ENCODE measurements around the gene SSPN. TPM values are rescaled to one million over a fixed set of nuclear protein-coding genes. Genes with fewer than 3 reads are reported as not detected.

The SSPN gene
- total and polyA plus RNA-seq, 8 donors = 1.8 to 52.4 (median 11.1) TPM

DNA sequence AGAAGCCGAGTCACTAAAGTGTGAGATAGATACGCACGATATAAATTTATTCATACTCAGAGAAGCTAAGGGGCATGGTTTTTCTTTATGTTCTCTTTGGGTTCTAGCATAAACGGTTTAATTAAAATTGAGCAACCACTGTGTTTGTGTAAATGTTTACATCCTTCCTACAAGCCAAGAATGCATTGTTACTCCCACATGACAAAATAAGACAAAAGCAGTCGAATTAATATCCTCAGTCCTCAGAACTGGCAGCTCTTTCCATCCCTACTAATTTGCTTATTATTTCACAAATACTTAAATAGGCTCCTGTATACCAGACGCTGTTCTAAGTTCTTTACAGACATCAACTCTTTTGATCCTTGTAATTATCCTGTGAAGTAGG is 32.0 kb downstream of the SSPN start:
- H3K4me3 ChIP-seq = peak overlapping the region in 3 of 4 donors; percentile 43 to 45 (median 43)
- H3K27me3 ChIP-seq = peaks cover 0 to 13% (median 11%) of the 10 kb centered on the region in 3 donors
- intact Hi-C loops (cut with DNase I; ENCODE audit: low total_unique reads) = no loop called here
- no peaks in the 10 kb centered on the region for H3K9me3 ChIP-seq
- no peak for DNase-seq
- peak overlapping the region in 1 of 5 donors; percentile 65 for H3K27ac ChIP-seq
- peaks cover 0 to 22% (median 11%) of the 10 kb centered on the region in 4 donors for H3K4me1 ChIP-seq
- no peak for TF ChIP-seq POLR2A (IDR thresholded peaks at IDR 0.05)
- TF ChIP-seq POLR2AphosphoS5 (IDR thresholded peaks at IDR 0.05) = no peak
- no peak for TF ChIP-seq EP300 (IDR thresholded peaks at IDR 0.05)
- TF ChIP-seq, protein P1, sequence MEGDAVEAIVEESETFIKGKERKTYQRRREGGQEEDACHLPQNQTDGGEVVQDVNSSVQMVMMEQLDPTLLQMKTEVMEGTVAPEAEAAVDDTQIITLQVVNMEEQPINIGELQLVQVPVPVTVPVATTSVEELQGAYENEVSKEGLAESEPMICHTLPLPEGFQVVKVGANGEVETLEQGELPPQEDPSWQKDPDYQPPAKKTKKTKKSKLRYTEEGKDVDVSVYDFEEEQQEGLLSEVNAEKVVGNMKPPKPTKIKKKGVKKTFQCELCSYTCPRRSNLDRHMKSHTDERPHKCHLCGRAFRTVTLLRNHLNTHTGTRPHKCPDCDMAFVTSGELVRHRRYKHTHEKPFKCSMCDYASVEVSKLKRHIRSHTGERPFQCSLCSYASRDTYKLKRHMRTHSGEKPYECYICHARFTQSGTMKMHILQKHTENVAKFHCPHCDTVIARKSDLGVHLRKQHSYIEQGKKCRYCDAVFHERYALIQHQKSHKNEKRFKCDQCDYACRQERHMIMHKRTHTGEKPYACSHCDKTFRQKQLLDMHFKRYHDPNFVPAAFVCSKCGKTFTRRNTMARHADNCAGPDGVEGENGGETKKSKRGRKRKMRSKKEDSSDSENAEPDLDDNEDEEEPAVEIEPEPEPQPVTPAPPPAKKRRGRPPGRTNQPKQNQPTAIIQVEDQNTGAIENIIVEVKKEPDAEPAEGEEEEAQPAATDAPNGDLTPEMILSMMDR (IDR thresholded peaks at IDR 0.05) = no peak
- WGBS, 5 donors = 49 to 62% (median 59%) methylated on average over 6 of the region's 6 CpGs
- H3K36me3 ChIP-seq = no peaks in the 10 kb centered on the region

DNA sequence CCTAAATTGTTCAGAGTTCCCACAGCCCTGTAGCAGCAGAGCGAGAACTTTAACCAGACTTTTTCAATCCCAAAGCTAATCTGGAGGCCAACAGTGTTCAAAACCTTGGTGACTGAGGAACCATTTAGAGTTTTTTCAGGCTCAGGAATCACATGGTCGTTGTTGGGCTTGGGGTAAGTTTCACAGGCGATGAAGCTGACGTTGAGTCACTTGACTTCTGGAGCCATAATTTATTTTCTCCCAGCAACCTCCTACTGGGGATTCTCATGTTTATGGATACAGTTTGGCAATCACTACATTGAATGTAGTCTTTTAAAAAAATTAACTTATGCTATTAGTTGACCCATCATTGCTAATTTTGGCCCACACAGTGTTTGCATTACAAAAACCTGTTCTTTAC is 34.5 kb downstream of the SSPN start:
- H3K27me3 ChIP-seq = peaks cover 0 to 13% (median 11%) of the 10 kb centered on the region in 3 donors
- WGBS, 5 donors = 81 to 91% (median 90%) methylated on average over 4 of the region's 4 CpGs
- H3K36me3 ChIP-seq = no peaks in the 10 kb centered on the region
- no peaks in the 10 kb centered on the region for H3K9me3 ChIP-seq
- no peak for DNase-seq
- no peak overlapping the region for H3K4me3 ChIP-seq
- intact Hi-C loops (cut with DNase I; ENCODE audit: low total_unique reads) = no loop called here
- peaks cover 0 to 24% (median 11%) of the 10 kb centered on the region in 4 donors for H3K4me1 ChIP-seq
- TF ChIP-seq POLR2AphosphoS5 (IDR thresholded peaks at IDR 0.05) = no peak
- TF ChIP-seq, protein P1 (IDR thresholded peaks at IDR 0.05) = no peak
- no peak for TF ChIP-seq POLR2A (IDR thresholded peaks at IDR 0.05)
- no peak for TF ChIP-seq EP300 (IDR thresholded peaks at IDR 0.05)
- H3K27ac ChIP-seq = no peak overlapping the region

DNA sequence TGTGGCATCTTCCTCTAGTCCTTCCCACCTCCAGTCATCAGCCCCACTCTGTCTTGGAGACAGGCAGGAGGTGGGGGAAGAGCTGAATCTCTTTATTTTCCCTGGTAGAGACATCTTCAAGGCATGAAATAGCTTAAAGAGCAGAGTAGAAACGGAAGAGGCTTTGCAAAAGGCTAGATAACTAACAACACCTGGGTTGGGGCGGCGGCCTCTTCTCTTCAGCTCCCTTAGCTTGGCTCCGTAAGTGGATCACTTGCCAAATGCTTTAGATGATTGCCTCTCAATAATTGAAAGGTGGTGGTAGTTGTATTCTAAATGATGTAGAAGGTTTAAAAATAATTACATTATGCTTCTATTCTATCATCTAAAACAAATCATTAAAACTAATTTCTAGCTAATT is 36.1 kb downstream of the SSPN start:
- Histone ChIP-seq H3K9me3 (no peaks in the 10 kb centered on the region), H3K27ac (no peak overlapping the region), H3K27me3 (peaks cover 0 to 7% (median 7%) of the 10 kb centered on the region in 3 donors), H3K4me1 (peaks cover 0 to 20% (median 9%) of the 10 kb centered on the region in 4 donors), H3K36me3 (no peaks in the 10 kb centered on the region), H3K4me3 (no peak overlapping the region)
- DNase-seq = no peak
- TF ChIP-seq POLR2A (IDR thresholded peaks at IDR 0.05) = no peak
- no peak for TF ChIP-seq POLR2AphosphoS5 (IDR thresholded peaks at IDR 0.05)
- TF ChIP-seq, protein P1 (IDR thresholded peaks at IDR 0.05) = no peak
- no peak for TF ChIP-seq EP300 (IDR thresholded peaks at IDR 0.05)
- intact Hi-C loops (cut with DNase I; ENCODE audit: low total_unique reads) = no loop called here
- 70 to 84% (median 76%) methylated on average over 4 of the region's 4 CpGs for WGBS, 5 donors

DNA sequence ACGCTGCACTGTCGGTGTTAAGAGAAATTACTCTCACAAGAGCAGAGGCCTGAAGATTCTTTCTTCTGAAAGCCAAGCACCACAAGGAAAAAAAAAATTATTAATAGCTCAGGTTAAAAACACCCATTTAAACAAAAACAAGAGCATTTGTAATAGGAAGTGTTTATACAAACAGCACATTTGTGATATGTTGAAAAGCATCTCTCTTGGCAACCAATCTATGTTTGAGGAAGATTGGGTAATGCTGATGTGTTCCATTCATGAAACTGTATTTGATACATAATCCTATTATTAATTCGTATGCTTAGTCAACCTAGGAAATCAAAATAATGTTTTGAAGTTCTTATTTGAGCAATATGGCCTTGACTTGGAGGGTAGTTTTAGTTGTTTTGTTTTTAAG is 36.5 kb downstream of the SSPN start:
- DNase-seq = no peak
- H3K4me3 ChIP-seq = no peak overlapping the region
- H3K36me3 ChIP-seq = no peaks in the 10 kb centered on the region
- intact Hi-C loops (cut with DNase I; ENCODE audit: low total_unique reads) = no loop called here
- H3K27me3 ChIP-seq = peaks cover 0 to 3% (median 2%) of the 10 kb centered on the region in 3 donors
- TF ChIP-seq EP300 (IDR thresholded peaks at IDR 0.05) (no peak), POLR2A (IDR thresholded peaks at IDR 0.05) (no peak), POLR2AphosphoS5 (IDR thresholded peaks at IDR 0.05) (no peak)
- TF ChIP-seq, protein P1 (IDR thresholded peaks at IDR 0.05) = no peak
- H3K9me3 ChIP-seq = no peaks in the 10 kb centered on the region
- H3K27ac ChIP-seq = no peak overlapping the region
- WGBS, 5 donors = 65 to 75% (median 67%) methylated on average over 3 of the region's 3 CpGs
- H3K4me1 ChIP-seq = peaks cover 0 to 16% (median 5%) of the 10 kb centered on the region in 4 donors
